ENCODE data around the gene SERPINB11.

The SERPINB11 gene

DNA sequence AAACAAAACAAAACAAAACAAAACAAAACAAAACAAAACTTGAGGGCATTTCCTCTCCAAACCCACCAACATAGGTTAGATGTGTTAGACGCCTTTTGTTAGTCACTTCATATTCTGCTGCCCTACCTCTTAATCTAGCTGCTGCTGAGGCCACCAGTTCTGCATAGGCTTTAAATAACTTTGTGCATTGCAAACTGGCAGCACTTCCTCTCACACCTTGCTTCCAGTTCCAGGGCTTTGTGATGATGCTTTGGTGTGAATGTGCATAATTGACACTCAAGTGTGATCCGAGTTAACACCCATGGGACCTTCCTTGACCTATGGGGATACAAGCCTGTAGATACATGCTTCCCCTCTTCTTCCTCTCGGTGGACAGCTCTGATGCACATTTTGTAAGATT is 2.3 kb upstream of the SERPINB11 start:
- H3K4me3 Mint-ChIP-seq = no peak overlapping the region
- H3K4me1 Mint-ChIP-seq (ENCODE audit: low read depth) = no peaks in the 10 kb centered on the region
- peaks cover 7% of the 10 kb centered on the region for H3K27me3 Mint-ChIP-seq
- no peaks in the 10 kb centered on the region for H3K36me3 Mint-ChIP-seq
- H3K27ac Mint-ChIP-seq = no peak overlapping the region
- no peaks in the 10 kb centered on the region for H3K9me3 Mint-ChIP-seq (ENCODE audit: low read depth)

DNA sequence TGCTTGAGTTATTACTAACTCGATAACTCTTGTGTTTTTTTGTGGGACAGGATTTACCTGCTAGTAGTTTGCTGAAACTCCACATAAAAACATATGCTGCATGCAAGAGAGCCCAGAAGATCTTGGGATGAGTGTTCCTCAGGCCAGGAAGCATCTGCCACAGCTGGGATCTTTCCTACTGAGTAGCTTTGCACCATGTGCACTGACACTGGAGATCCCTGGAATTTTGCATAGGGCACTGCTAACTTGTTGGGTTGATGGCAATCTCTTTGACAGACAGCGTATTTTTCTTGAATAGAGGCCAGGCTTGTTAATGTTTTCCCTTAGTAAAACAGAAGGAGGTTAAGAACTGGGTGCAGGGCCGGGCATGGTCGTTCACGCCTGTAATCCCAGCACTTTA is 808 bp upstream of the SERPINB11 start:
- Mint-ChIP-seq H3K9me3 (ENCODE audit: low read depth) (no peaks in the 10 kb centered on the region), H3K4me1 (ENCODE audit: low read depth) (no peaks in the 10 kb centered on the region), H3K27me3 (peaks cover 7% of the 10 kb centered on the region), H3K4me3 (no peak overlapping the region), H3K27ac (no peak overlapping the region), H3K36me3 (no peaks in the 10 kb centered on the region)

GRCh38 chr18:63705401-63705800 is 2.6 kb downstream of the SERPINB11 start:
- Mint-ChIP-seq H3K27me3 (no peaks in the 10 kb centered on the region), H3K27ac (no peak overlapping the region), H3K36me3 (no peaks in the 10 kb centered on the region), H3K9me3 (ENCODE audit: low read depth) (no peaks in the 10 kb centered on the region), H3K4me1 (ENCODE audit: low read depth) (no peaks in the 10 kb centered on the region), H3K4me3 (no peak overlapping the region)

DNA sequence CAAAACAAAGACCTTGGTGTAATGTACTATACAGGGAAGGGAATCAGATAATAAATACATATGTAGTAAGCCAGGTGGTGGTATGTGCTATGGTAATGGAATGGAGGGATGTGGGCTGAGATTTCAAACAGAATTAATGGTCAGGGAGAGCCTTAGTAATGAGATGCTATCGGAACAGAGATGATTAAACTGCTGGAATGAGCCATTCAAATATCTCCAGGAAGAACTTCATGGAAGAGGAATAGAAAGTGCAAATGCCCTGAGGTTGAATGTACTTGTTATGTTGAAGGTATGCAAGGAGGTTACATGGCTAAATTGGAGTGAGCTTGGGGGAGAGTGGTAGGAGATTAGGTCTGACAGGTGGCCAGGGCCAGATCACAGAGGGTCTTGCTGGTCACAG is 5.1 kb downstream of the SERPINB11 start:
- Mint-ChIP-seq H3K4me3 (no peak overlapping the region), H3K9me3 (ENCODE audit: low read depth) (no peaks in the 10 kb centered on the region), H3K27ac (no peak overlapping the region), H3K27me3 (no peaks in the 10 kb centered on the region), H3K36me3 (no peaks in the 10 kb centered on the region), H3K4me1 (ENCODE audit: low read depth) (no peaks in the 10 kb centered on the region)

DNA sequence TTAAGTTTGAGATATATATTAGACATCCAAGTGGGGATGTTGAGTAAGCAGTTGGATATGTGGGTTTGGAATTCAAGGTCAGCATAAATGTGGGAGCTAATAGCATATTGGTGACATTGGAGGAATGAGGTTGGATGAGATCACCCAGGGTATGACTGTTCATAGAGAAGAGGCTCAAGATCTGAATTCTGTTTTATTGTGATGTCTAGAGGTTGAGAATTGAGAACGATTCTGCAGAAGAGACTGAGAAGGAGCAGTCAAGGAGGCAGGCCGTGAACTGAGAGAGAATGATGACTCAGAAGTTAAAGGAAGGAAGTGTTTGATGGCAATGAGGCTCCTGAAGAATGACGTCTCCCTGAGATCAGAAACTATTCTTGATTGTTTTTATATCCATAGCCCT is 5.9 kb downstream of the SERPINB11 start:
- Mint-ChIP-seq H3K9me3 (ENCODE audit: low read depth) (peaks cover 7% of the 10 kb centered on the region), H3K27me3 (no peaks in the 10 kb centered on the region), H3K4me3 (no peak overlapping the region), H3K36me3 (no peaks in the 10 kb centered on the region), H3K27ac (no peak overlapping the region), H3K4me1 (ENCODE audit: low read depth) (no peaks in the 10 kb centered on the region)

DNA sequence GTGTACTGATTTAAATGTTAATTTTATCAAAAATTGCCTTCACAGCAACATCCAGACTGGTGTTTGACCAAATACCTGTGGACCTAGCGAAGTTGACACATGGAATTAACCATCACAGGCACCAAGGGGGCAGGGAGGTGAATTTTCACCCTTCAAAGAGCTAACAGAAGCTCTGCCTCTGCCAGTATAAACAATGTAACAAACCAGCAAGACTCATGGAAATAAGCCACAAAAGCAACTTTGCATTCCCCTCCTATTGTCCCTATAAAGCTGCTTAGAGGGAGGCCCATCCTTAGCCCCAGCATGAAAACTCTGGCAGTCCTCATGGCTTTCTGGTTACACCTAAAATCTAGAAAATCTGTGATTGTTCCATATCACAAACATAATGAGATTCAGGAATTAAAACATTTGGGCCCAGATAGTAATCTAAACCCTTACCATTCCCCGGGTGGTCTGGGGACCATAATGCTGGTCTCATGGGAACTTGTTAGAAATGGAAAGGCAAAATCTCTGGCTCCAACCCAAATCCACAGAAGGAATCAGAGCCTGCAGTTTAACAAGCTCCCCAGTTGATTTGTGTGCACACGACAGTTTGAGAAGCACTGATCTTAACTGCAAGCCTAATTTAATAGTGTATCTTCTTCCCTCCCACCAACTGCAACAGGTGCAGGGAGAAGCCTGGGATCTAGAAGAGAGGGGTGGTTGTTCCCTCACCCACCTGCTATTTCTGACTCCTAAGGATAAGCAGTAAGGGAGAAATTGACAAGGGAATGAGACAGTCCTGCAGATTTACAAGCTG is 23.1 kb downstream of the SERPINB11 start:
- Mint-ChIP-seq H3K27ac (no peak overlapping the region), H3K4me1 (ENCODE audit: low read depth) (no peaks in the 10 kb centered on the region), H3K27me3 (peaks cover 9% of the 10 kb centered on the region), H3K4me3 (no peak overlapping the region), H3K9me3 (ENCODE audit: low read depth) (peaks cover 3% of the 10 kb centered on the region), H3K36me3 (no peaks in the 10 kb centered on the region)

DNA sequence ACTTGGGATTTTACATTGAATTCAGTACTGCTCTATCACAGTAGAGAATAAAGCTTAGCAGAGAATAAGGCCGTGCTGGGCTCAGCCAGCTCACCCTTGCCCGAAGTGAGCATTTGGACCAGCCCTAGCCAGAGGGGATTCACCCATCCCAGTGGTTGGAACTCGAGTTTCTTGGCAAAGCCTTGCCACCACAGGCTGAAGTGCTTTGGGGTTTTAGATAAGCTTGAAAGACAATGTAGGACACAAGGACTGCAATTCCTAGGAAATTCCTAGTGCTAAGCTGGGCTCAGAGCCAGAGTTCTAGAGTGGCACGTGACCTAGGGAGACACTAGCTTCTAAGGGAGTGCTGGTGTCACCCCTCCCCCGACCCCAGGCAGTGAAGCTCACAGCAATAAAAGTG is 28.0 kb downstream of the SERPINB11 start:
- no peak overlapping the region for H3K27ac Mint-ChIP-seq
- no peak overlapping the region for H3K4me3 Mint-ChIP-seq
- peaks cover 9% of the 10 kb centered on the region for H3K27me3 Mint-ChIP-seq
- H3K9me3 Mint-ChIP-seq (ENCODE audit: low read depth) = peaks cover 3% of the 10 kb centered on the region
- no peaks in the 10 kb centered on the region for H3K4me1 Mint-ChIP-seq (ENCODE audit: low read depth)
- no peaks in the 10 kb centered on the region for H3K36me3 Mint-ChIP-seq

GRCh38 chr18:63731215-63731614 is 28.5 kb downstream of the SERPINB11 start:
- Mint-ChIP-seq H3K36me3 (no peaks in the 10 kb centered on the region), H3K27ac (no peak overlapping the region), H3K27me3 (peaks cover 6% of the 10 kb centered on the region), H3K9me3 (ENCODE audit: low read depth) (peaks cover 3% of the 10 kb centered on the region), H3K4me1 (ENCODE audit: low read depth) (no peaks in the 10 kb centered on the region), H3K4me3 (no peak overlapping the region)

- no peak overlapping the region for H3K4me3 Mint-ChIP-seq
- no peaks in the 10 kb centered on the region for H3K9me3 Mint-ChIP-seq (ENCODE audit: low read depth)
- H3K36me3 Mint-ChIP-seq = no peaks in the 10 kb centered on the region
Measured at GRCh38 chr18:63736876-63737275, 34.1 kb downstream of the SERPINB11 start.

DNA sequence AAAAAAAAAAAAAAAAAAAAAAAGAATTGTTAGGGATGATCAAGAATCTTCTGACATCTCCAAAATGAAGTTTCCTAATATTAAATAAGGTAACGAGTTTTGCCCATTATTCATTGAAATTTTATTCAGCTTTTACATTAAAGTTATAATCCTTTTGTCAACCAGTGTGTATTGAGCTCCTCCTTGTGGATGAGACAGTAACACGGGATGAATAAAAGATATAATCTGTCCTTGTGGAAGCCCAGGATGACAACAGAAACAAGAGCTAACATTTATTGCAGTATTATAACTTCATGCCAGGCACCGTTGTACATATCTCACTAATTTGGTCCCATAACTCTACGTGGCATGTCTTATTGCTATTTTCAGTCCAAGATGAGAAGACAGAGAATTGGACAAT is 39.0 kb downstream of the SERPINB11 start:
- Mint-ChIP-seq H3K27me3 (no peaks in the 10 kb centered on the region), H3K4me1 (ENCODE audit: low read depth) (no peaks in the 10 kb centered on the region), H3K36me3 (no peaks in the 10 kb centered on the region), H3K4me3 (no peak overlapping the region), H3K9me3 (ENCODE audit: low read depth) (peaks cover 2% of the 10 kb centered on the region), H3K27ac (no peak overlapping the region)

More at GRCh38 chr18:63736876-63737275, 34.1 kb downstream of the SERPINB11 start:
- no peaks in the 10 kb centered on the region for H3K4me1 Mint-ChIP-seq (ENCODE audit: low read depth)
- no peaks in the 10 kb centered on the region for H3K27me3 Mint-ChIP-seq
- no peak overlapping the region for H3K27ac Mint-ChIP-seq

DNA sequence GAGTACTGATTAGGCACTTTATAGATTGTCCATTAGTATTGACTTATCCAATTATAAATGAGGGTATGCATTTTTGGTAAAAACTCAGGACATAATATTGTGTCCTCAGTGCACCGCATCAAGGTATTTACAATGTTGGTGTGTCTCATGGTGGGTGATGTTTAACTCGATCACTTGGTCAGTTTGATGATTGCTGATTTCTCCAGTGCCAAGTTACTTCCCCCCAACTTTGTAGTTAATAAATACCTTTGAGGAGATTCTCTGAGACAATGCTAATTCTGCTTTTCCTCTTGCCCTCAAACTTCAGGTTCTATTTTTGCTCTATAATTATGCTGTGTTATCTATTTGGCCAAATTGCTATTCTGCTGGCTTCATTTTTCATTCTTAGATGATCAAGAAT is 44.2 kb downstream of the SERPINB11 start:
- Mint-ChIP-seq H3K4me1 (ENCODE audit: low read depth) (no peaks in the 10 kb centered on the region), H3K9me3 (ENCODE audit: low read depth) (peaks cover 6% of the 10 kb centered on the region), H3K36me3 (no peaks in the 10 kb centered on the region), H3K27me3 (no peaks in the 10 kb centered on the region), H3K27ac (no peak overlapping the region), H3K4me3 (no peak overlapping the region)

DNA sequence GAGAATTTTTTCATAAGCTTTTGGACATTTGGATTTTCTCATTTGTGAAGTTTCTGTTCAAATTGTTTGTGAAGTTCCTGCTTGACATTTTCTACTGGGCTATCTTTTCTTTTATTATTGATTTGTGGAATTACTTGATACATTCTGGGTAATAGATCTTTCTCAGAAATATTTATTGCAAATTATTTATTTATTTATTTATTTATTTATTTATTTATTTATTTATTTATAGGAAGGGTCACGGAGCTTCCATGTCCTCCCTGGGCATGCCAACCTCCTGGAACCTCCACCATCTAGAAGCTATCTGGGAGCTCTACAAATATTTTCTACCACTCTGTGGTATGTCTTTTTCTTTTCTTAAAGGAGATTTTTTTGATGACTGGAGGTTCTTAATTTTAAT is 46.7 kb downstream of the SERPINB11 start:
- Mint-ChIP-seq H3K4me1 (ENCODE audit: low read depth) (no peaks in the 10 kb centered on the region), H3K27me3 (peaks cover 3% of the 10 kb centered on the region), H3K4me3 (no peak overlapping the region), H3K27ac (no peak overlapping the region), H3K36me3 (no peaks in the 10 kb centered on the region), H3K9me3 (ENCODE audit: low read depth) (peaks cover 6% of the 10 kb centered on the region)

DNA sequence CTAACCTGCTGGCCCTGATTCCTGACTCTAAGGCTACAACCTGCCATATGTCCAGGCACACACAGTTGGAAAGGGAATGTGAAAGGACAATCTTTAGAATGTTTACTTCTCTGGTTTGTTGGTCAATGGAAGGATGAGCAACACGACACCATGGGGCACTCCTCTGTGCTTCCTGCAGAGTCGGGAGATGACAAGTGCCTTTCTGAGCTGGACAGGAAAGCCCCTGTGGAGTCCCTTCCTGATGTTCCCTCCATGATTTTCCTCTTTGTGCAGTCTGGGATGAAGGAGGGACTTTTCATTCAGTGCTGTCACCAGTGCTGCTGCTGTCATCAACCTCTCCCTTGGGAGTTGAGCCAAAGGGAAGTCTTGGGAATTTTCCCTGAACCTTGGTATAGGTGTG is 49.9 kb downstream of the SERPINB11 start:
- Mint-ChIP-seq H3K27me3 (peaks cover 3% of the 10 kb centered on the region), H3K9me3 (ENCODE audit: low read depth) (peaks cover 4% of the 10 kb centered on the region), H3K4me3 (no peak overlapping the region), H3K4me1 (ENCODE audit: low read depth) (no peaks in the 10 kb centered on the region), H3K36me3 (no peaks in the 10 kb centered on the region), H3K27ac (no peak overlapping the region)

DNA sequence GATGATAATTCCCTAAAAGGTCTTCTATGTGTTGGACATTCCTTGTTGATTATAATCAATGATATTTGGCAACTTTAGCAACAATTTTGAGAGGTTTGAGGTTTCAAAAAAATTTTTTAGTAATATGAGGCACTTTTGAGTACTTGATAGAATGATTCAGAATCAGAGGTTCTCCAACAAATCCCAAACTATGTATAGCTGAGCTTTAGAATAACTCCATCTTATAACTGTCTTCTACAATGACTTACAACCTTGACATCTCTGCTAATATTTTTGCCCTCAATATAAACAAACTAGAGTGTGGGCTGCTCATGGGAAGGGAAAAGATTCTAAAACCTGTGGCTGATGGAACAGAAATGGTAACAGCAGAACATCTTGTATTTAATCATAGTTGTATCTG is 50.9 kb downstream of the SERPINB11 start:
- Mint-ChIP-seq H3K27ac (no peak overlapping the region), H3K4me1 (ENCODE audit: low read depth) (no peaks in the 10 kb centered on the region), H3K9me3 (ENCODE audit: low read depth) (peaks cover 9% of the 10 kb centered on the region), H3K27me3 (peaks cover 3% of the 10 kb centered on the region), H3K36me3 (no peaks in the 10 kb centered on the region), H3K4me3 (no peak overlapping the region)

GRCh38 chr18:63757541-63757940 is 54.8 kb downstream of the SERPINB11 start:
- Mint-ChIP-seq H3K27me3 (peaks cover 6% of the 10 kb centered on the region), H3K9me3 (ENCODE audit: low read depth) (peaks cover 18% of the 10 kb centered on the region), H3K4me3 (no peak overlapping the region), H3K27ac (no peak overlapping the region), H3K36me3 (peaks cover 4% of the 10 kb centered on the region), H3K4me1 (ENCODE audit: low read depth) (no peaks in the 10 kb centered on the region)

DNA sequence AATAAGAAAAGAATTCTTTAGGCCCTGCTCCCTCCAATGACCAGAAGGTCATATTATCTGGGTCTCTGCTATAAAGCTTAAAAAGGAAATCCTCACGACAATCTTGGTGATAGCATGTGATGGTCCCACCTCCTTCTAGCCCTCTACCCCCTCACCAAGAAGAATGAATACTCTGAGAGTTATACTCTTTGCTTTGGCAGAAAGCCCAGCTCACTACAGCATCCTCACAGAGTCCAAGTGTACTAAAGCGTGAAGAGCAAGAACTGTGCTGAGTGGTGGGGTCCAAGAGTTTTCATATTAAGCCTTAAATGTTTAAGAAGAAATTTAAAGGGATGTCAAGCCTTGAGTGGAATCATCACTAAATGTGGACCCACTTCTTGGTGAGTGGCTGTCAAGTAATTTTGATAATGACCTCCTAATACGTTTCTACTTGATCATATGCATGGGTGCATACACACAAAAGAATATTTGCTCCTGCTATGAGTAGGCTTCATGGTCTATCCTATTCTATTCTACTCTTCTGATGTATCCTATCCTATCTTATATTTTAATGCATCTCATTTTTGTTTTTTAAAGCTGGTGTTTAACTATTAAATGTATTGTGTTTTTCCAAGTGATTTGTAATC is 56.0 kb downstream of the SERPINB11 start:
- Mint-ChIP-seq H3K27me3 (peaks cover 6% of the 10 kb centered on the region), H3K4me3 (no peak overlapping the region), H3K27ac (no peak overlapping the region), H3K9me3 (ENCODE audit: low read depth) (peaks cover 18% of the 10 kb centered on the region), H3K4me1 (ENCODE audit: low read depth) (no peaks in the 10 kb centered on the region), H3K36me3 (peaks cover 4% of the 10 kb centered on the region)

Measured in activated naive CD8-positive, alpha-beta T cell (primary cell).